Brain microvascular endothelial cell (primary cell): ENCODE measurements around the gene AQP6.
A peak's percentile ranks its signal among the peaks of the same experiment; 100 is the strongest.

Experiments used
- DNase-seq: peaks from one replicate; pipeline ENCODE4 v3.0.0-alpha.2; 2020
- H3K27ac ChIP-seq: fragments of 250-450 bp; sonication (Bioruptor Pico); 2 replicates; pipeline ENCODE4 v1.5.1; 2020; ENCODE audit warnings: mild to moderate bottlenecking, moderate library complexity
- H3K27me3 ChIP-seq: fragments of 250-450 bp; sonication (Bioruptor Pico); replicated peaks from 2 replicates; pipeline ENCODE4 v1.5.1; 2020; ENCODE audit warnings: mild to moderate bottlenecking
- H3K36me3 ChIP-seq: fragments of 250-450 bp; sonication (Bioruptor Pico); replicated peaks from 2 replicates; pipeline ENCODE4 v1.5.1; 2020; ENCODE audit warnings: mild to moderate bottlenecking
- H3K4me3 ChIP-seq: 2 replicates; pipeline ENCODE4 v1.5.1; 2011; ENCODE audit warnings: low read depth, mild to moderate bottlenecking, control low read depth, low read length, moderate library complexity
- CTCF ChIP-seq: IDR thresholded peaks from 2 replicates; pipeline ENCODE4 v1.5.1; 2011; ENCODE audit warnings: low read depth, mild to moderate bottlenecking, moderate library complexity, low read length, control low read depth, inconsistent platforms; ENCODE audit errors: missing control alignments
- in situ Hi-C: cut with HindIII; loops from 2 replicates; pipeline ENCODE4 v1.10.0; 2017; ENCODE audit warnings: low sequenced_read_pairs, low pct_ligation_motif_present

AQP6 gene

GRCh38 chr12:49928471-49928870, 44.3 kb upstream of the AQP6 start:
- no peaks in the 10 kb centered on the region for H3K36me3 ChIP-seq
- no peak overlapping the region for H3K4me3 ChIP-seq
- H3K27me3 ChIP-seq, result no peaks in the 10 kb centered on the region
- in situ Hi-C loops, result no loop called here
- no peak overlapping the region for H3K27ac ChIP-seq
- no peak for TF ChIP-seq CTCF
- no peak for DNase-seq

DNA sequence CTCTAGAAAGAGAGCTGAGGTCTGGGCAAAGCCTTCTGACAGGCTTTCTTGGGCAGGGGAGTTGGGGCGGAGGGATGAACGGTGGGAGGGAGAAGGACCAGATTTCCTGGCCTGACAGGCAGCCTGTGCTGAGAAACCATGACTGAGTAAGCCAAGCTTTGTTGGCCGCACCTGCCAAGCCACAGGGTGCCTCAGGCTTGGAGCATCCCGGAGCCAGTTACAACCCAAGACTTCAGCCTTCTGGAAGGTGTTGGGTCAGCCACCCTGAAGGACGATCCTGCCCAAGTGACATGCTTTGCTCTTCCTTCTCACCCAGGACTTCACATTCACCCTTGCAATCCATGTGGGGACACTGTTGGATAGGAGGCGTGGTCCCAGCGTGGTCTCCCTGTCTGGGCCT, 43.2 kb upstream of the AQP6 start:
- Histone ChIP-seq H3K36me3 (no peaks in the 10 kb centered on the region), H3K4me3 (no peak overlapping the region), H3K27me3 (no peaks in the 10 kb centered on the region), H3K27ac (no peak overlapping the region)
- in situ Hi-C loops, result no loop called here
- DNase-seq, result no peak
- no peak for TF ChIP-seq CTCF

DNA sequence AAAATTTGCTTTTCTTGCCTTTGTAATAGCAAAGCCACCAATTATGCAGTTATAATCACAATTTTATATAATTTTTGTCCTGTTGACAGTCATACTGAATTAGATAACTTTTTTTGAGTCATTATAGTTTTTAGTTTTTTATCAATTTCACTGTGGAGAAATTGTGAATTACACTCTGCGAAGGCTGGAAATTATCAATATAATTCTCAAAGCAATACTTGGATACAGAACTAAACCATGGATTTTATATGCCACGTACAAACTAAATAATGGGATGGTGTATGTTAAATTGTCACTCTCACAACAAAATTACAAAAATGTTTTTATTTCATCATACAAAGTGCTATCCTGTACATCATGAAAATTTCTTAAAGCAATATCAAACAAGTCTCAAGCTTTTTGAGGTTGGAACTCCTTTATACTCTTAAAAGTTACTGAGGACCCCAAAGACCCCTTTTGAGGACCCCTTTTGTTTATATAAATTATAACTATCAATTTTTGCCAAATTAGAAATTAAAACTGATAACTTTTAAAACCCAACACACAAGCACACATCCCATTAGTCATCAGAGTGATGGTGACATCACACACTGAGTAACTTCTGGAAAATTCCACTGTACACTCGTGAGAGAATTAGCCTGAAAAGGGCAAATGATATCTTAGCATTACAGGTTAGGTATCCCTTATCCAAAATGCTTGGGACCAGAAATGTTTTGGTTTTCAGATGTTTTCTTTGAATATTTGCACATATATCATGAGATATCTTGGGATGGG, 42.0 kb upstream of the AQP6 start:
- in situ Hi-C loops, result no loop called here
- peak; percentile 60 for DNase-seq
- no peaks in the 10 kb centered on the region for H3K27me3 ChIP-seq
- H3K36me3 ChIP-seq, result no peaks in the 10 kb centered on the region
- H3K4me3 ChIP-seq, result no peak overlapping the region
- no peak for TF ChIP-seq CTCF
- peak overlapping the region; percentile 24 for H3K27ac ChIP-seq

GRCh38 chr12:49932023-49932422, 40.7 kb upstream of the AQP6 start:
- no peaks in the 10 kb centered on the region for H3K27me3 ChIP-seq
- in situ Hi-C loops, result no loop called here
- no peak for TF ChIP-seq CTCF
- DNase-seq, result no peak
- H3K36me3 ChIP-seq, result no peaks in the 10 kb centered on the region
- no peak overlapping the region for H3K27ac ChIP-seq
- no peak overlapping the region for H3K4me3 ChIP-seq

- Histone ChIP-seq H3K36me3 (no peaks in the 10 kb centered on the region), H3K4me3 (no peak overlapping the region), H3K27ac (no peak overlapping the region), H3K27me3 (no peaks in the 10 kb centered on the region)
- in situ Hi-C loops, result no loop called here
- no peak for DNase-seq
- TF ChIP-seq CTCF, result no peak
Observed at GRCh38 chr12:49932533-49933130, 40.1 kb upstream of the AQP6 start.
